Measurements from ENCODE around the gene CD70.
A peak's percentile ranks its signal among the peaks of the same experiment; 100 is the strongest.

Gene CD70

GRCh38 chr19:6589711-6590257 lies 1.2 kb downstream of the CD70 start:
- ChIA-PET POLR2A (interaction anchor here (0.6 kb wide), 1 partner anchor 10 kb away, joined by 8 read pairs; no protein-coding TSS in a partner anchor), CTCF (interaction anchor here (0.6 kb wide), 1 partner anchor 427 kb away, joined by 3 read pairs; no protein-coding TSS in a partner anchor)
- Histone ChIP-seq H3K4me3 (ENCODE audit: low read depth, low read length) (no peak overlapping the region), H3K9me3 (ENCODE audit: control insufficient read depth, insufficient read depth, low read depth, low read length) (no peaks in the 10 kb centered on the region), H3K27ac (ENCODE audit: extremely low read depth, low read depth, low read length) (no peak overlapping the region), H3K4me1 (ENCODE audit: control insufficient read depth, insufficient read depth, low read length) (peaks cover 3% of the 10 kb centered on the region; the same call in 1 of the 2 replicates), H3K36me3 (ENCODE audit: control insufficient read depth in 2 of 2, insufficient read depth in 1 of 2, low read length in 2 of 2) (no peaks in the 10 kb centered on the region)
- no peak for TF ChIP-seq ZFP69B (tag by site-specific recombination; IDR thresholded peaks at IDR 0.05)
- no peak for TF ChIP-seq ZNF112 (tag by site-specific recombination; IDR thresholded peaks at IDR 0.05)
- TF ChIP-seq, protein P1, sequence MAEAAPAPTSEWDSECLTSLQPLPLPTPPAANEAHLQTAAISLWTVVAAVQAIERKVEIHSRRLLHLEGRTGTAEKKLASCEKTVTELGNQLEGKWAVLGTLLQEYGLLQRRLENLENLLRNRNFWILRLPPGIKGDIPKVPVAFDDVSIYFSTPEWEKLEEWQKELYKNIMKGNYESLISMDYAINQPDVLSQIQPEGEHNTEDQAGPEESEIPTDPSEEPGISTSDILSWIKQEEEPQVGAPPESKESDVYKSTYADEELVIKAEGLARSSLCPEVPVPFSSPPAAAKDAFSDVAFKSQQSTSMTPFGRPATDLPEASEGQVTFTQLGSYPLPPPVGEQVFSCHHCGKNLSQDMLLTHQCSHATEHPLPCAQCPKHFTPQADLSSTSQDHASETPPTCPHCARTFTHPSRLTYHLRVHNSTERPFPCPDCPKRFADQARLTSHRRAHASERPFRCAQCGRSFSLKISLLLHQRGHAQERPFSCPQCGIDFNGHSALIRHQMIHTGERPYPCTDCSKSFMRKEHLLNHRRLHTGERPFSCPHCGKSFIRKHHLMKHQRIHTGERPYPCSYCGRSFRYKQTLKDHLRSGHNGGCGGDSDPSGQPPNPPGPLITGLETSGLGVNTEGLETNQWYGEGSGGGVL (tag by site-specific recombination; IDR thresholded peaks at IDR 0.05), result peak; percentile 45
- no peak for TF ChIP-seq ZBTB10 (tag by site-specific recombination; IDR thresholded peaks at IDR 0.05)
- no peak for TF ChIP-seq ZNF10 (tag by site-specific recombination; IDR thresholded peaks at IDR 0.05)
- TF ChIP-seq ZNF596 (tag by site-specific recombination; IDR thresholded peaks at IDR 0.05), result peak; percentile 61; the same call in 1 of the 2 replicates
- no peak for TF ChIP-seq ZNF580 (tag by site-specific recombination; IDR thresholded peaks at IDR 0.05)
- TF ChIP-seq ZIC2 (tag by site-specific recombination; IDR thresholded peaks at IDR 0.05), result no peak
- no peak for TF ChIP-seq SP2 (tag by site-specific recombination; IDR thresholded peaks at IDR 0.05)
- TF ChIP-seq ZNF785 (tag by site-specific recombination; IDR thresholded peaks at IDR 0.05), result no peak
- TF ChIP-seq ZNF560 (tag by site-specific recombination; IDR thresholded peaks at IDR 0.05; ENCODE audit: borderline replicate concordance), result no peak
- no peak for TF ChIP-seq PBX3 (CRISPR knock-in tag; IDR thresholded peaks at IDR 0.05)
- no peak for TF ChIP-seq ZNF670 (tag by site-specific recombination; IDR thresholded peaks at IDR 0.05; ENCODE audit: low read depth)
- TF ChIP-seq PRDM10 (tag by site-specific recombination; IDR thresholded peaks at IDR 0.05), result no peak
- TF ChIP-seq ZNF24 (tag by site-specific recombination; IDR thresholded peaks at IDR 0.05), result no peak
- no peak for TF ChIP-seq ZNF555 (tag by site-specific recombination; conservative IDR thresholded peaks at IDR 0.05)
- no peak for TF ChIP-seq KLF17 (tag by site-specific recombination; IDR thresholded peaks at IDR 0.05)
- TF ChIP-seq, protein P2, sequence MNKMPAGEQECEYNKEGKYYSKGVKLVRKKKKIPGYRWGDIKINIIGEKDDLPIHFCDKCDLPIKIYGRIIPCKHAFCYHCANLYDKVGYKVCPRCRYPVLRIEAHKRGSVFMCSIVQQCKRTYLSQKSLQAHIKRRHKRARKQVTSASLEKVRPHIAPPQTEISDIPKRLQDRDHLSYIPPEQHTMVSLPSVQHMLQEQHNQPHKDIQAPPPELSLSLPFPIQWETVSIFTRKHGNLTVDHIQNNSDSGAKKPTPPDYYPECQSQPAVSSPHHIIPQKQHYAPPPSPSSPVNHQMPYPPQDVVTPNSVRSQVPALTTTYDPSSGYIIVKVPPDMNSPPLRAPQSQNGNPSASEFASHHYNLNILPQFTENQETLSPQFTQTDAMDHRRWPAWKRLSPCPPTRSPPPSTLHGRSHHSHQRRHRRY (tag by site-specific recombination; IDR thresholded peaks at IDR 0.05), result no peak
- no peak for TF ChIP-seq ZNF830 (tag by site-specific recombination; IDR thresholded peaks at IDR 0.05; ENCODE audit: low read depth)
- TF ChIP-seq ZBTB8A (tag by site-specific recombination; IDR thresholded peaks at IDR 0.05), result no peak
- TF ChIP-seq ZNF501 (tag by site-specific recombination; IDR thresholded peaks at IDR 0.05), result no peak
- no peak for TF ChIP-seq ZSCAN16 (tag by site-specific recombination; IDR thresholded peaks at IDR 0.05)
- TF ChIP-seq ZBTB7A (tag by site-specific recombination; IDR thresholded peaks at IDR 0.05; ENCODE audit: low read depth), result no peak
- peak; percentile 78 for TF ChIP-seq ZNF366 (tag by site-specific recombination; conservative IDR thresholded peaks at IDR 0.05)
